HepG2 (cell line): Measurements from ENCODE around the gene CDK5RAP2. TPM values are rescaled to one million over a fixed set of nuclear protein-coding genes. Genes with fewer than 3 reads are reported as not detected.

ENCODE experiments used
- AGO2 ChIP-seq: fragments of 200-400 bp; formaldehyde crosslinking; optimal IDR thresholded peaks from 2 replicates; pipeline ENCODE3; 2017; ENCODE audit warnings: mild to moderate bottlenecking, low read depth, low read length, moderate library complexity
- ATAD3A ChIP-seq: sonication (generic); formaldehyde crosslinking; IDR thresholded peaks from 2 replicates; pipeline ENCODE4 v1.4.0; 2020; ENCODE audit warnings: missing genetic modification reagents
- EED ChIP-seq: sonication (generic); formaldehyde crosslinking; IDR thresholded peaks from 2 replicates; pipeline ENCODE4 v1.5.0; 2020; ENCODE audit warnings: mild to moderate bottlenecking, missing genetic modification reagents
- HIVEP1 ChIP-seq: sonication (generic); formaldehyde crosslinking; IDR thresholded peaks from 2 replicates; pipeline ENCODE4 v1.4.0; 2020; ENCODE audit warnings: mild to moderate bottlenecking, missing genetic modification reagents
- HOXA9 ChIP-seq: sonication (generic); formaldehyde crosslinking; IDR thresholded peaks from 2 replicates; pipeline ENCODE4 v1.8.1; 2022; ENCODE audit warnings: missing genetic modification reagents, mild to moderate bottlenecking, moderate library complexity, borderline replicate concordance
- KDM6A ChIP-seq: IDR thresholded peaks from 2 replicates; pipeline ENCODE4 v1.6.1; 2016; ENCODE audit warnings: low read depth
- MAFF ChIP-seq: IDR thresholded peaks from 2 replicates; pipeline ENCODE4 v1.6.1; 2011; ENCODE audit warnings: low read depth, low read length, improper control_type of control experiment
- MTF2 ChIP-seq: sonication (generic); formaldehyde crosslinking; IDR thresholded peaks from 2 replicates; pipeline ENCODE4 v1.5.0; 2020; ENCODE audit warnings: missing genetic modification reagents, borderline replicate concordance
- MXD4 ChIP-seq: IDR thresholded peaks from 2 replicates; pipeline ENCODE4 v1.6.1; 2016; ENCODE audit warnings: mild to moderate bottlenecking, missing biosample characterization, missing genetic modification reagents
- PRMT3 ChIP-seq: sonication (generic); formaldehyde crosslinking; IDR thresholded peaks from 2 replicates; pipeline ENCODE4 v1.8.1; 2022; ENCODE audit warnings: low read depth, mild to moderate bottlenecking, moderate library complexity, missing genetic modification reagents, borderline replicate concordance
- SSRP1 ChIP-seq: IDR thresholded peaks from 2 replicates; pipeline ENCODE4 v1.6.1; 2016; ENCODE audit warnings: control low read depth
- TBL1XR1 ChIP-seq: fragments of 150-350 bp; IDR thresholded peaks from 2 replicates; pipeline ENCODE4 v1.6.1; 2014; ENCODE audit warnings: borderline replicate concordance, low read length; ENCODE audit not compliant: partially characterized antibody
- TRIM24 ChIP-seq: sonication (generic); formaldehyde crosslinking; IDR thresholded peaks from 2 replicates; pipeline ENCODE4 v1.8.0; 2022; ENCODE audit warnings: mild to moderate bottlenecking, missing genetic modification reagents
- ZKSCAN8 ChIP-seq: IDR thresholded peaks from 2 replicates; pipeline ENCODE4 v1.6.1; 2016; ENCODE audit warnings: borderline replicate concordance, missing genetic modification reagents, missing compliant biosample characterization
- ZNF234 ChIP-seq: sonication (generic); formaldehyde crosslinking; conservative IDR thresholded peaks from 2 replicates; pipeline ENCODE4 v1.5.1; 2020; ENCODE audit warnings: mild to moderate bottlenecking, missing genetic modification reagents
- ZNF317 ChIP-seq: sonication (generic); formaldehyde crosslinking; IDR thresholded peaks from 2 replicates; pipeline ENCODE4 v1.5.0; 2020; ENCODE audit warnings: mild to moderate bottlenecking, missing genetic modification reagents
- ZNF766 ChIP-seq: sonication (generic); formaldehyde crosslinking; IDR thresholded peaks from 2 replicates; pipeline ENCODE4 v1.5.0; 2020; ENCODE audit warnings: missing genetic modification reagents, borderline replicate concordance
- polyA plus RNA-seq, 8 experiments: library from polyadenylated mRNA; depleted of rRNA in 3 of 8; stranded (reverse) in 7 of 8; unstranded in 1 of 8; fragments of >200 nt; fragmentation: Illumina TruSeq in 4 of 8; extraction: Trizol in 4 of 8; gene quantifications; 2 replicates each; pipeline versions ENCODE4 v1.2.1 to v1.2.3, GENCODE V29; 2011 to 2016; ENCODE audit warnings: low read depth in 4 of 8, missing spikeins in 1 of 8, mixed read lengths in 1 of 8; ENCODE audit not compliant: insufficient read depth in 1 of 8
- total RNA-seq, 5 experiments: library from RNA; depleted of rRNA; stranded (reverse); fragments of >200 nt; fragmentation: Illumina TruSeq; extraction: Trizol; gene quantifications; 2 replicates each; pipeline ENCODE4 v1.2.3, GENCODE V29; 2016; ENCODE audit warnings: low read depth in 1 of 5
- TF ChIP-seq, protein P1 (sequence below): sonication (generic); formaldehyde crosslinking; IDR thresholded peaks from 2 replicates; pipeline ENCODE4 v1.4.0; 2020; ENCODE audit warnings: missing genetic modification reagents
- TF ChIP-seq, protein P2 (sequence below): sonication (generic); formaldehyde crosslinking; IDR thresholded peaks from 2 replicates; pipeline ENCODE4 v1.4.0; 2020; ENCODE audit warnings: mild to moderate bottlenecking, missing genetic modification reagents
- TF ChIP-seq, protein P3 (sequence below): IDR thresholded peaks from 2 replicates; pipeline ENCODE4 v1.6.1; 2018; ENCODE audit warnings: missing genetic modification reagents
- TF ChIP-seq, protein P4 (sequence below): sonication (generic); formaldehyde crosslinking; conservative IDR thresholded peaks from 2 replicates; pipeline ENCODE4 v1.8.1; 2023; ENCODE audit warnings: missing genetic modification reagents
- TF ChIP-seq, protein P5 (sequence below): sonication (generic); formaldehyde crosslinking; IDR thresholded peaks from 2 replicates; pipeline ENCODE4 v1.4.0; 2020; ENCODE audit warnings: missing genetic modification reagents, mild to moderate bottlenecking, borderline replicate concordance
- TF ChIP-seq, protein P6 (sequence below): sonication (generic); formaldehyde crosslinking; IDR thresholded peaks from 2 replicates; pipeline ENCODE4 v1.5.0; 2020; ENCODE audit warnings: missing genetic modification reagents

Gene CDK5RAP2
- total and polyA plus RNA-seq, 2 of the 13 experiments (the other 11 are each of a cell fraction or from before 2014, with no cell fraction given) = 31.8 to 42.2 TPM

DNA sequence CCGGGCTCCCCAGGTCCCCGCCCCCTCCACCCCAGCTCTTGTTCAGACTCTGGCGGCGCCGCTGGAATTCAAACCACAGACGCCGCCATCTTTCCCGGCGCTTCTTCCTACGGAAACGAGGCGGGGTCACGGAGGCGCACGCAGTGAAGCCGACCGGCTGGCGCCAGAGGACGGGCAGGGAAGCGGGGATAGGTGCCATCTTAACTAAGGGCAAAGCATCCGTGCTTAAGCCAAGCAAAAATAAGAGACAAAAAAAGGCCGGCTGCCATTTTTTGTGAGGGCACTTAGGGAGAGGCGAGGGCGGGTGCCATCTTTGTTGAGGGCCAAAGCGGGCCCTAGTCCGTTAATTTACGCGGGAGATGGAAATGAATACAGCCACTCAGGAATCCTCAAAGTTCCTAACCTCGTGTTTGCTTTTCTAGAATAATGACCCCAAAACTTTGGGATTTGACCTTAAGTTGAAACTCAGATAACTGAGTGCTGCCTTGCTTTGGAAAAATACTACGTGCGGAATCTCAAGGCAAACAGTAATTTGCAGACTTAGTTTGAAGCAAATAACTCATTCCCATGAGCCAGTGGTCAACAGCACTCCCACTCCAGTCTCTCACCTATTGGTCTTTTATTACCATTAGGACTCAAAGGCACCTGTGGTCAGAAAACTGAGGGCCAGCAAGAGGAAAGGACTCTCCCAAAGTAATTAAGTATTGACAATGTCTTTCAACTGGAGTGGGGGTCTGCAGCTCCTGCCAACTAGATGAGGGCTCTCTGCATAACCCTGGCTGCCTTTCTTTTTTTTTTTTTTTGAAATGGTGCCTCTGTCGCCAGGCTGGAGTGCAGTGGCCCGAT, at the start of gene CDK5RAP2 (continued):
- TF ChIP-seq, protein P1, sequence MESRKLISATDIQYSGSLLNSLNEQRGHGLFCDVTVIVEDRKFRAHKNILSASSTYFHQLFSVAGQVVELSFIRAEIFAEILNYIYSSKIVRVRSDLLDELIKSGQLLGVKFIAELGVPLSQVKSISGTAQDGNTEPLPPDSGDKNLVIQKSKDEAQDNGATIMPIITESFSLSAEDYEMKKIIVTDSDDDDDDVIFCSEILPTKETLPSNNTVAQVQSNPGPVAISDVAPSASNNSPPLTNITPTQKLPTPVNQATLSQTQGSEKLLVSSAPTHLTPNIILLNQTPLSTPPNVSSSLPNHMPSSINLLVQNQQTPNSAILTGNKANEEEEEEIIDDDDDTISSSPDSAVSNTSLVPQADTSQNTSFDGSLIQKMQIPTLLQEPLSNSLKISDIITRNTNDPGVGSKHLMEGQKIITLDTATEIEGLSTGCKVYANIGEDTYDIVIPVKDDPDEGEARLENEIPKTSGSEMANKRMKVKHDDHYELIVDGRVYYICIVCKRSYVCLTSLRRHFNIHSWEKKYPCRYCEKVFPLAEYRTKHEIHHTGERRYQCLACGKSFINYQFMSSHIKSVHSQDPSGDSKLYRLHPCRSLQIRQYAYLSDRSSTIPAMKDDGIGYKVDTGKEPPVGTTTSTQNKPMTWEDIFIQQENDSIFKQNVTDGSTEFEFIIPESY (CRISPR knock-in tag) = no peak
- TF ChIP-seq TRIM24 (CRISPR knock-in tag) = no peak
- TF ChIP-seq KDM6A (CRISPR knock-in tag) = no peak
- TF ChIP-seq HIVEP1 (CRISPR knock-in tag) = no peak
- no peak; the same call in 1 of the 2 replicates for TF ChIP-seq EED (CRISPR knock-in tag)
- TF ChIP-seq TBL1XR1 = no peak
- no peak for TF ChIP-seq HOXA9
- peak; percentile 72; the same call in 1 of the 2 replicates for TF ChIP-seq ZNF766
- TF ChIP-seq, protein P2, sequence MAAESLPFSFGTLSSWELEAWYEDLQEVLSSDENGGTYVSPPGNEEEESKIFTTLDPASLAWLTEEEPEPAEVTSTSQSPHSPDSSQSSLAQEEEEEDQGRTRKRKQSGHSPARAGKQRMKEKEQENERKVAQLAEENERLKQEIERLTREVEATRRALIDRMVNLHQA (CRISPR knock-in tag) = no peak
- TF ChIP-seq ZKSCAN8 = no peak; the same call in 1 of the 2 replicates
- TF ChIP-seq SSRP1 (CRISPR knock-in tag) = no peak
- TF ChIP-seq, protein P3, sequence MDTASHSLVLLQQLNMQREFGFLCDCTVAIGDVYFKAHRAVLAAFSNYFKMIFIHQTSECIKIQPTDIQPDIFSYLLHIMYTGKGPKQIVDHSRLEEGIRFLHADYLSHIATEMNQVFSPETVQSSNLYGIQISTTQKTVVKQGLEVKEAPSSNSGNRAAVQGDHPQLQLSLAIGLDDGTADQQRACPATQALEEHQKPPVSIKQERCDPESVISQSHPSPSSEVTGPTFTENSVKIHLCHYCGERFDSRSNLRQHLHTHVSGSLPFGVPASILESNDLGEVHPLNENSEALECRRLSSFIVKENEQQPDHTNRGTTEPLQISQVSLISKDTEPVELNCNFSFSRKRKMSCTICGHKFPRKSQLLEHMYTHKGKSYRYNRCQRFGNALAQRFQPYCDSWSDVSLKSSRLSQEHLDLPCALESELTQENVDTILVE = 0 out of 2 replicates have a peak, but pooled peaks have one; percentile 40
- TF ChIP-seq, protein P4, sequence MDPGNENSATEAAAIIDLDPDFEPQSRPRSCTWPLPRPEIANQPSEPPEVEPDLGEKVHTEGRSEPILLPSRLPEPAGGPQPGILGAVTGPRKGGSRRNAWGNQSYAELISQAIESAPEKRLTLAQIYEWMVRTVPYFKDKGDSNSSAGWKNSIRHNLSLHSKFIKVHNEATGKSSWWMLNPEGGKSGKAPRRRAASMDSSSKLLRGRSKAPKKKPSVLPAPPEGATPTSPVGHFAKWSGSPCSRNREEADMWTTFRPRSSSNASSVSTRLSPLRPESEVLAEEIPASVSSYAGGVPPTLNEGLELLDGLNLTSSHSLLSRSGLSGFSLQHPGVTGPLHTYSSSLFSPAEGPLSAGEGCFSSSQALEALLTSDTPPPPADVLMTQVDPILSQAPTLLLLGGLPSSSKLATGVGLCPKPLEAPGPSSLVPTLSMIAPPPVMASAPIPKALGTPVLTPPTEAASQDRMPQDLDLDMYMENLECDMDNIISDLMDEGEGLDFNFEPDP (CRISPR knock-in tag) = no peak
- TF ChIP-seq ATAD3A (CRISPR knock-in tag) = no peak
- TF ChIP-seq, protein P5, sequence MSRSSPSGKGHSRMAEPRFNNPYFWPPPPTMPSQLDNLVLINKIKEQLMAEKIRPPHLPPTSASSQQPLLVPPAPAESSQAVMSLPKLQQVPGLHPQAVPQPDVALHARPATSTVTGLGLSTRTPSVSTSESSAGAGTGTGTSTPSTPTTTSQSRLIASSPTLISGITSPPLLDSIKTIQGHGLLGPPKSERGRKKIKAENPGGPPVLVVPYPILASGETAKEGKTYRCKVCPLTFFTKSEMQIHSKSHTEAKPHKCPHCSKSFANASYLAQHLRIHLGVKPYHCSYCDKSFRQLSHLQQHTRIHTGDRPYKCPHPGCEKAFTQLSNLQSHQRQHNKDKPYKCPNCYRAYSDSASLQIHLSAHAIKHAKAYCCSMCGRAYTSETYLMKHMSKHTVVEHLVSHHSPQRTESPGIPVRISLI (CRISPR knock-in tag) = peak; percentile 81; the same call in 1 of the 2 replicates
- no peak for TF ChIP-seq ZNF234 (CRISPR knock-in tag)
- no peak for TF ChIP-seq MTF2
- no peak for TF ChIP-seq ZNF317
- TF ChIP-seq PRMT3 (CRISPR knock-in tag) = no peak
- 0 out of 2 replicates have a peak, but pooled peaks have one; percentile 6 for TF ChIP-seq MAFF
- TF ChIP-seq, protein P6, sequence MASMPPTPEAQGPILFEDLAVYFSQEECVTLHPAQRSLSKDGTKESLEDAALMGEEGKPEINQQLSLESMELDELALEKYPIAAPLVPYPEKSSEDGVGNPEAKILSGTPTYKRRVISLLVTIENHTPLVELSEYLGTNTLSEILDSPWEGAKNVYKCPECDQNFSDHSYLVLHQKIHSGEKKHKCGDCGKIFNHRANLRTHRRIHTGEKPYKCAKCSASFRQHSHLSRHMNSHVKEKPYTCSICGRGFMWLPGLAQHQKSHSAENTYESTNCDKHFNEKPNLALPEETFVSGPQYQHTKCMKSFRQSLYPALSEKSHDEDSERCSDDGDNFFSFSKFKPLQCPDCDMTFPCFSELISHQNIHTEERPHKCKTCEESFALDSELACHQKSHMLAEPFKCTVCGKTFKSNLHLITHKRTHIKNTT (CRISPR knock-in tag) = no peak
- TF ChIP-seq AGO2 = no peak
- TF ChIP-seq MXD4 = peak; percentile 21; the same call in 1 of the 2 replicates
